GM12878 (cell line): ENCODE measurements around the gene DNASE1. TPM values are rescaled to one million over a fixed set of nuclear protein-coding genes. Genes with fewer than 3 reads are reported as not detected.

Experiments
- ATAC-seq: fragments of 200-7000 bp; cut with Tn5 transposase; 3 replicates; pipeline ENCODE4 v1.9.1; 2020; ENCODE audit warnings: mild to moderate bottlenecking, moderate library complexity
- BruUV-seq: library from RNA; stranded (reverse); fragments of 400-500 nt; replicated peaks from 2 replicates; lab custom pipeline; 2021; lab: Mats Ljungman, UMichigan
- CTCF ChIA-PET: fragments of 300-600 bp; sonication (Branson Sonifier 250); formaldehyde crosslinking; extraction: SDS; loops from one replicate; lab custom pipeline; 2021; ENCODE audit warnings: inconsistent platforms; lab: Yijun Ruan, JAX
- POLR2A ChIA-PET: fragments of 350-600 bp; formaldehyde crosslinking; extraction: SDS; loops from one replicate; lab custom pipeline; 2021; ENCODE audit warnings: inconsistent platforms; lab: Charles Lee
- RAD21 ChIA-PET: fragments of 300-600 bp; sonication (Branson Sonifier 250); formaldehyde crosslinking; loops from one replicate; lab custom pipeline; 2023; ENCODE audit warnings: antibody characterized with exemption; ENCODE audit not compliant: unreplicated experiment; lab: Charles Lee
- SMC1A ChIA-PET: fragments of 300-600 bp; sonication (Branson Sonifier 250); formaldehyde crosslinking; loops from one replicate; lab custom pipeline; 2023; ENCODE audit not compliant: unreplicated experiment, uncharacterized antibody; lab: Charles Lee
- DNase-seq: peaks from one replicate; pipeline ENCODE4 v3.0.0-alpha.2; 2011; ENCODE audit warnings: low read depth, low spot score
- FAIRE-seq: peaks from 3 replicates; lab custom pipeline; 2011; peaks lifted over from hg19 to GRCh38; lab: Jason Lieb, UNC
- H2AFZ ChIP-seq: 2 replicates; pipeline ENCODE4 v1.6.0; 2011; ENCODE audit warnings: low read depth, low read length, control low read depth; ENCODE audit not compliant: control insufficient read depth
- H3K27ac ChIP-seq: 2 replicates; pipeline ENCODE4 v1.5.1; 2011; ENCODE audit warnings: control low read depth; ENCODE audit not compliant: control insufficient read depth, insufficient read depth
- H3K27me3 ChIP-seq, 2 experiments: replicated peaks in 1 of 2; 2 replicates each; pipeline versions ENCODE4 v1.6.0 to v1.6.1; 2011; ENCODE audit warnings: low read length in 1 of 2; ENCODE audit not compliant: control insufficient read depth in 2 of 2, insufficient read depth in 2 of 2
- H3K36me3 ChIP-seq, 2 experiments: 2 replicates each; pipeline ENCODE4 v1.5.1; 2011; ENCODE audit warnings: low read length in 1 of 2; ENCODE audit not compliant: control insufficient read depth in 2 of 2, insufficient read depth in 2 of 2
- H3K4me1 ChIP-seq: 2 replicates; pipeline ENCODE4 v1.6.1; 2011; ENCODE audit warnings: mild to moderate bottlenecking, low read length, moderate library complexity, mixed read lengths; ENCODE audit not compliant: control insufficient read depth, insufficient read depth
- H3K4me2 ChIP-seq: 2 replicates; pipeline ENCODE4 v1.6.0; 2011; ENCODE audit warnings: control low read depth; ENCODE audit not compliant: control insufficient read depth, insufficient read depth
- H3K4me3 ChIP-seq: fragments of 200-600 bp; sonication (generic); 2 replicates; pipeline ENCODE4 v1.5.1; 2016
- H3K79me2 ChIP-seq: 2 replicates; pipeline ENCODE4 v1.6.0; 2011; ENCODE audit warnings: low read length; ENCODE audit not compliant: control insufficient read depth, insufficient read depth
- H3K9ac ChIP-seq: 2 replicates; pipeline ENCODE4 v1.8.0; 2011; ENCODE audit warnings: low read length, control low read depth, mixed read lengths; ENCODE audit not compliant: control insufficient read depth, insufficient read depth
- H3K9me3 ChIP-seq: replicated peaks from 3 replicates; pipeline ENCODE4 v1.5.1; 2011; ENCODE audit warnings: mild to moderate bottlenecking, low read length; ENCODE audit not compliant: control insufficient read depth, insufficient read depth
- H4K20me1 ChIP-seq: 2 replicates; pipeline ENCODE4 v1.6.0; 2011; ENCODE audit not compliant: control insufficient read depth, insufficient read depth
- BRCA1 ChIP-seq: IDR thresholded peaks from 2 replicates; pipeline ENCODE4 v1.6.1; 2011; ENCODE audit warnings: low read depth, low read length, improper control_type of control experiment
- CREB1 ChIP-seq: IDR thresholded peaks from 2 replicates; pipeline ENCODE4 v1.6.1; 2012; ENCODE audit warnings: low read depth, mild to moderate bottlenecking, inconsistent platforms
- EED ChIP-seq: sonication (generic); IDR thresholded peaks from 2 replicates; pipeline ENCODE4 v1.6.1; 2016; ENCODE audit warnings: antibody characterized with exemption, low read depth
- SKIL ChIP-seq: fragments of 450-650 bp; IDR thresholded peaks from 2 replicates; pipeline ENCODE4 v1.6.1; 2017; ENCODE audit warnings: mild to moderate bottlenecking, low read depth, inconsistent platforms; ENCODE audit not compliant: poor library complexity, severe bottlenecking
- USF1 ChIP-seq: IDR thresholded peaks from 2 replicates; pipeline ENCODE4 v1.6.1; 2011; ENCODE audit warnings: borderline replicate concordance, low read depth, mild to moderate bottlenecking, moderate library complexity, mixed read lengths, low read length; ENCODE audit not compliant: insufficient read depth; ENCODE audit errors: extremely low read length
- WGBS: methylation state at CpG from one replicate; pipeline ENCODE4 v1.1.6; 2016; ENCODE audit warnings: low lambda C conversion rate; ENCODE audit not compliant: insufficient replicate concordance, insufficient coverage; ENCODE audit errors: missing lambda C conversion rate; 5-methylcytosine and 5-hydroxymethylcytosine counted together
- in situ Hi-C: fragments of 300-500 bp; cut with MboI; formaldehyde crosslinking; loops from 9 replicates; pipeline ENCODE4 v1.14.3; 2018; ENCODE audit warnings: mixed read lengths
- intact Hi-C: fragments of 100-400 bp; cut with micrococcal nuclease; formaldehyde crosslinking; loops from one replicate; pipeline ENCODE4 v1.14.2; 2022; ENCODE audit not compliant: unreplicated experiment
- polyA plus RNA-seq, 11 experiments: library from polyadenylated mRNA; depleted of rRNA in 4 of 11; unstranded in 6 of 11; stranded (reverse) in 5 of 11; fragments of >200 nt; fragmentation: Nextera tagmentation in 4 of 11; fragmentation: Illumina TruSeq in 1 of 11; extraction: Ambion mirVana in 4 of 11; extraction: Trizol in 1 of 11; gene quantifications; 1 replicate in 1 of 11; 2 replicates in 10 of 11; pipeline versions ENCODE4 v1.2.1 to v1.2.3, GENCODE V29; 2011 to 2016; ENCODE audit warnings: inconsistent platforms in 2 of 11, missing spikeins in 2 of 11, low read depth in 1 of 11
- total RNA-seq, 4 experiments: library from RNA; depleted of rRNA in 3 of 4; stranded (reverse); fragments of >200 nt in 3 of 4; fragmentation: Illumina TruSeq in 1 of 4; extraction: Trizol in 1 of 4; gene quantifications; 2 replicates each; pipeline versions ENCODE4 v1.2.1 to v1.2.3, GENCODE V29; 2013 to 2021

The DNASE1 gene
- total and polyA plus RNA-seq, 10 of the 15 experiments (the other 5 are each of a cell fraction or from before 2014, with no cell fraction given) = 0.23 to 12.0 (median 7.9) TPM

- Histone ChIP-seq H3K4me2 (no peak overlapping the region), H3K9ac (no peak overlapping the region), H3K36me3 (peaks cover 0 to 10% of the 10 kb centered on the region in 2 experiments; a peak in 2 of 4 replicates), H3K9me3 (no peaks in the 10 kb centered on the region), H2AFZ (no peak overlapping the region), H3K4me3 (no peak overlapping the region), H3K4me1 (peaks cover 10% of the 10 kb centered on the region; the same call in 1 of the 2 replicates), H3K79me2 (peaks cover 2% of the 10 kb centered on the region; the same call in 1 of the 2 replicates), H3K27me3 (no peaks in the 10 kb centered on the region), H4K20me1 (no peaks in the 10 kb centered on the region), H3K27ac (no peak overlapping the region)
- ChIA-PET SMC1A (no interaction called here), POLR2A (no interaction called here), CTCF (no interaction called here), RAD21 (no interaction called here)
- BruUV-seq = no TSS peak
- TF ChIP-seq USF1 (no peak), BRCA1 (no peak), CREB1 (no peak), EED (no peak)
- in situ Hi-C loops = no loop called here
- WGBS = 71% methylated on average over 9 of the region's 9 CpGs
- no peak for DNase-seq
- ATAC-seq = no peak
- no peak for FAIRE-seq
- intact Hi-C loops = no loop called here
Observed at GRCh38 chr16:3641801-3642396, 12.6 kb upstream of the DNASE1 start.

- no TSS peak for BruUV-seq
- no peak for ATAC-seq
- in situ Hi-C loops = no loop called here
- 83% methylated on average over 21 of the region's 21 CpGs for WGBS
- H3K9me3 ChIP-seq = no peaks in the 10 kb centered on the region
- H2AFZ ChIP-seq = no peak overlapping the region
- H3K9ac ChIP-seq = no peak overlapping the region
- POLR2A ChIA-PET = no interaction called here
- H3K27ac ChIP-seq = no peak overlapping the region
- peaks cover 4% of the 10 kb centered on the region; the same call in 1 of the 2 replicates for H3K4me1 ChIP-seq
- peaks cover 0 to 10% of the 10 kb centered on the region in 2 experiments; a peak in 2 of 4 replicates for H3K36me3 ChIP-seq
- no peak overlapping the region for H3K4me3 ChIP-seq
- no peak for TF ChIP-seq SKIL
- TF ChIP-seq, all 136 proteins: peak for 0
- intact Hi-C loops = no loop called here
- RAD21 ChIA-PET = no interaction called here
- Histone ChIP-seq H3K79me2 (no peaks in the 10 kb centered on the region), H3K4me2 (no peak overlapping the region), H4K20me1 (no peaks in the 10 kb centered on the region), H3K27me3 (no peaks in the 10 kb centered on the region)
- no peak for DNase-seq
- CTCF ChIA-PET = no interaction called here
- SMC1A ChIA-PET = no interaction called here
- no peak for FAIRE-seq
Observed at GRCh38 chr16:3642397-3643094, 11.9 kb upstream of the DNASE1 start.
